Memory B cell (primary cell): ENCODE measurements around the gene PLXNA2.
A peak's percentile ranks its signal among the peaks of the same experiment; 100 is the strongest.

ENCODE experiments used
- ATAC-seq: fragments of 150-1000 bp; cut with Tn5 transposase; 2 replicates; pipeline ENCODE4 v1.10.0; 2021; ENCODE audit warnings: low read depth, mild to moderate bottlenecking, moderate library complexity
- DNase-seq, 2 donors: peaks; one replicate each; pipeline ENCODE4 v3.0.0; 2022; ENCODE audit warnings: low spot score in 2 of 2
- H3K27ac Mint-ChIP-seq: one replicate; pipeline ENCODE4 v1.8.0; 2022; ENCODE audit warnings: mild to moderate bottlenecking, moderate library complexity, mixed read lengths
- H3K27me3 Mint-ChIP-seq: one replicate; pipeline ENCODE4 v1.8.0; 2022; ENCODE audit warnings: mixed read lengths
- H3K36me3 Mint-ChIP-seq: one replicate; pipeline ENCODE4 v1.8.0; 2022; ENCODE audit warnings: mild to moderate bottlenecking, mixed read lengths
- H3K4me1 Mint-ChIP-seq: one replicate; pipeline ENCODE4 v1.8.0; 2022; ENCODE audit warnings: mixed read lengths
- H3K4me3 Mint-ChIP-seq: one replicate; pipeline ENCODE4 v1.8.0; 2022; ENCODE audit warnings: mild to moderate bottlenecking, moderate library complexity, mixed read lengths
- H3K9me3 Mint-ChIP-seq: one replicate; pipeline ENCODE4 v1.8.0; 2022; ENCODE audit warnings: mixed read lengths

The PLXNA2 gene

DNA sequence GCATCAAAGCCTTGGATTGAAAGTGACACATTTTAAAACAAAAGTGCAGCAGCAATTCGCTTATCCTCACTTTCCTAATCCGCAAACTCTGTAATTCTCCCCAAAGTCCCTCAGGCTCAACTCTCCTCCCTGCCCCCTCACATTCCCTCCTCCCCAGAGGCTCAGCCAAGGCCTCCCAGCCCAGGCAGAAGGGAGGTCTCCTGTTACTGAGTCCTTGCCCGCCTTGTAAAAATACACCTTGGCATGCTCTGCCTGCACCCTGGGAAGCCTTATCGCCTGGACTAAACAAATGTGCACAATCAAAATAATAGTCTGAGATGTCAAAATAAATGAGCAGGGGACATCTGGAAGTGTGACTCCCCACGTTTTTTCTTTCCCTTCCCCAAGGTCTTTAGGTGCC is 109.7 kb downstream of the PLXNA2 start:
- Mint-ChIP-seq H3K4me1 (no peaks in the 10 kb centered on the region), H3K27me3 (peaks cover 8% of the 10 kb centered on the region), H3K27ac (no peak overlapping the region), H3K36me3 (no peaks in the 10 kb centered on the region), H3K9me3 (no peaks in the 10 kb centered on the region), H3K4me3 (no peak overlapping the region)
- ATAC-seq = no peak
- DNase-seq = no peak

DNA sequence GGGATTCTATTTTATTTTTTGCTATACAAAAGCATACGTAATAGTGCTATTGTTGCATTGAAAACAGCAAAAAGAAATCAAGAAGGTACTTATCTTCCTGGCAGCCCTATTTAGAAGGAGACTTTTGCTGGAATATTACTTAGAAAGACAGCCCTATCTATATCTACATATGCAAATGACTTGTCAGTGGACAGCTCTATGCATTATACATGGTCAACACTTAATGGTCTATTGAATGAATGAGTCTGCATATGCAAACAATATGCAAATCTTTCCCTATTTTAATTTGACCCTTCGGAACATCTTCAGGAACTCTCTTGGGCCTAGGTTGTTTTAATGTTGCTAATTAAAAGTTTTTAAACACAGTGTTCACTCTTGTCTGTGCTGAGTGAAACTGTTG is 110.8 kb downstream of the PLXNA2 start:
- ATAC-seq (no peak), DNase-seq (no peak)
- peaks cover 9% of the 10 kb centered on the region for H3K27me3 Mint-ChIP-seq
- no peaks in the 10 kb centered on the region for H3K9me3 Mint-ChIP-seq
- H3K27ac Mint-ChIP-seq = no peak overlapping the region
- H3K4me1 Mint-ChIP-seq = no peaks in the 10 kb centered on the region
- H3K36me3 Mint-ChIP-seq = no peaks in the 10 kb centered on the region
- no peak overlapping the region for H3K4me3 Mint-ChIP-seq

DNA sequence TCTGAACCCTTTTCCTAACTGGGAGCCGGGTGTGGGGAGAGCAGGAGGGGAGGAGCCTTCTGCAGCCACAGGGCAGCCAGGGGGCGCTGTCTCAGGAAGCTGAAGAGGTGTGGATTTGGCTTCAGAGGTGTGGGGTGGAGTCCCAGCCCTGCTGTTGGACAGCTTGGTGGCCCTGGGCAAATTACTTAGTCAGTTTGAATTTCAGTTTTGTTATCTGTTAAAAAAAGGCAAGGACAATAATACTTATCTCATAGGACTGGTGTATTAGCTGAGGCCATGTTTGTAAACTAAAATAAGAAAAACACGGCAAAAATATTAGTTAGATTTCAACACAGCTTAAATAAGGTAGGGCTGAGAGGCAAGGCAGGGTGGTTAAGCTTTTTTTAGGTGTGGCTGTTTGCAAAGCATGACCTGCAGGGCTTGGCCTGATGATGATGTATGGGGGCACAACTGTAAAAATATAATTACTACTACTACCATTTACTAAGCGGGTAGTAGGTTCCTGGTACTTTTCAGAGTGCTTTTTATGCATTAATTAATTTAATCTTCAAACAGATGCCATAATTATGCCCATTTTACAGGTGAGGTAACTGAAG is 111.8 kb downstream of the PLXNA2 start:
- Mint-ChIP-seq H3K36me3 (no peaks in the 10 kb centered on the region), H3K27me3 (peaks cover 10% of the 10 kb centered on the region), H3K27ac (no peak overlapping the region), H3K4me3 (no peak overlapping the region), H3K9me3 (no peaks in the 10 kb centered on the region), H3K4me1 (no peaks in the 10 kb centered on the region)
- ATAC-seq (peak; percentile 71), DNase-seq (peak; percentile 14 to 47)

DNA sequence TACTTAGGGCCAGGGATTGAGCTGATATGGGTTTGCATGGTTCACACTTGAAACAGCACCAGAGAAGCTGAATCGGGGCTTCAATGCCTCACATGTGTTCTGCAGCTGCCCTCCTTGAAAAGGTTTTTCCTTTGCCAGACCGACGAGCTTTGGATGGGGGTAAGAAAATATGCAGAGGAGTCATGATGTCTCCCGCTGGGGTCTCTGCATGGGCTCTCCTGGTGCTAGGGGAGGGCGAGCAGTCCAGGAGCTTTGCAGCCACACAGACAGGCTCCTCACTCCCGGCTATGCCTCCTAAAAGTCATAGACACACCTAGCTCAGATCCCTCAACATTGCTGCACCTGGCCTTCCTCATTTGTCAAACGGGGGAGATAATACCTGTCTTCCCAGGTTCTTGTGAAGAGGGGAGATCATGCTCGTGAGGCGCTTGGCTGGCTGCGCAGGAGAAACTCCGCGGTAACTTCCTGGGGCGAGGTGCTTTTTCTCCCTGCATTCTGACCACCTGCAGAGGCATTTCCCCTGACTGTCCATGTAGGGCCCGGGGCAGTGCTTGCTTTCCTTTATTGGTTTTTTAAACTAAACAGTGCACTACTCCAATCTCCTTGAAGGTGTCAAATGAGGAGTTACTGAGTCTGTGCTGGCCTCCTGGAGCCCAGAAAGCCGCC is 112.4 kb downstream of the PLXNA2 start:
- no peak for DNase-seq
- no peak for ATAC-seq
- H3K4me1 Mint-ChIP-seq = no peaks in the 10 kb centered on the region
- peaks cover 12% of the 10 kb centered on the region for H3K27me3 Mint-ChIP-seq
- no peaks in the 10 kb centered on the region for H3K36me3 Mint-ChIP-seq
- no peak overlapping the region for H3K27ac Mint-ChIP-seq
- no peaks in the 10 kb centered on the region for H3K9me3 Mint-ChIP-seq
- H3K4me3 Mint-ChIP-seq = no peak overlapping the region

DNA sequence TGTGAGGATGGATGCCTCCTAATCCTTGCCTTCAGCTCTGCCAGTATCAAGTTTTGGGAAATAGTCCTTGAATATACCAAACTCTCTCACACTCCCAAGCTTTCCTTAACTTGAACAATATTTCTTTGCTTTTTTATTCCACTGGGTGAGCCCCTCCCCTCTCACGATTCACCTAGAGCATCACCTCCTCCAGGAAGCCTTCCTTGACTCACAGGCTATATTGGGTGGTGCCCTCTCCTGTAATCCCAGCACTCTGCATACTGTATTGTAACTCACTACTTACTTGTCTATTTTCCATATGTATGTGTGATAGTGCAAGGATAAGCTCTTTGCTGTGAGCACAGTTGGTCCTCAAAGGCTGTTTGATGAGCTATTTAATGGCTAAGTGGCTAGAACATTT is 114.7 kb downstream of the PLXNA2 start:
- DNase-seq (no peak), ATAC-seq (no peak)
- H3K27me3 Mint-ChIP-seq = peaks cover 12% of the 10 kb centered on the region
- H3K9me3 Mint-ChIP-seq = no peaks in the 10 kb centered on the region
- H3K4me3 Mint-ChIP-seq = no peak overlapping the region
- no peak overlapping the region for H3K27ac Mint-ChIP-seq
- H3K36me3 Mint-ChIP-seq = no peaks in the 10 kb centered on the region
- no peaks in the 10 kb centered on the region for H3K4me1 Mint-ChIP-seq

DNA sequence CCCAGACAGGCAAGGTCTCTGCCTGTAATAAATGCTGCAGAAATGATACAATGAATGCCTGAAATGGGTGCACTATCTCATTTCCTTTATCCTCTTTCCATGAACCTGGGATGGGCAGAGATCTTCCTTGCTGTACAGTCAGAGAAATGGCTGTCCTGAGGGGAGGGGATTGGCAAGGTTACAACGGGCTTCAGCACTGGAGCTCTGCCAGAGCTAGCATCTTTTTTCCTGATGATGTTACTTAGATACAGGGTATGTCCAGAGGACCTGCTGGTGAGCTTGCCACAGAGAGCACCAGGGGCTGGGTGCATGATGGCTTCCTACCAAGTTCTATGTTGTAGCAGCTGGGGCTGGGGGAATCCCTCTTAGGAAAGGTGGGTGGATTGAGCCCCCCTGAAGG is 115.1 kb downstream of the PLXNA2 start:
- Mint-ChIP-seq H3K4me3 (no peak overlapping the region), H3K4me1 (no peaks in the 10 kb centered on the region), H3K9me3 (no peaks in the 10 kb centered on the region), H3K36me3 (no peaks in the 10 kb centered on the region), H3K27me3 (peaks cover 12% of the 10 kb centered on the region), H3K27ac (no peak overlapping the region)
- DNase-seq (no peak), ATAC-seq (no peak)

DNA sequence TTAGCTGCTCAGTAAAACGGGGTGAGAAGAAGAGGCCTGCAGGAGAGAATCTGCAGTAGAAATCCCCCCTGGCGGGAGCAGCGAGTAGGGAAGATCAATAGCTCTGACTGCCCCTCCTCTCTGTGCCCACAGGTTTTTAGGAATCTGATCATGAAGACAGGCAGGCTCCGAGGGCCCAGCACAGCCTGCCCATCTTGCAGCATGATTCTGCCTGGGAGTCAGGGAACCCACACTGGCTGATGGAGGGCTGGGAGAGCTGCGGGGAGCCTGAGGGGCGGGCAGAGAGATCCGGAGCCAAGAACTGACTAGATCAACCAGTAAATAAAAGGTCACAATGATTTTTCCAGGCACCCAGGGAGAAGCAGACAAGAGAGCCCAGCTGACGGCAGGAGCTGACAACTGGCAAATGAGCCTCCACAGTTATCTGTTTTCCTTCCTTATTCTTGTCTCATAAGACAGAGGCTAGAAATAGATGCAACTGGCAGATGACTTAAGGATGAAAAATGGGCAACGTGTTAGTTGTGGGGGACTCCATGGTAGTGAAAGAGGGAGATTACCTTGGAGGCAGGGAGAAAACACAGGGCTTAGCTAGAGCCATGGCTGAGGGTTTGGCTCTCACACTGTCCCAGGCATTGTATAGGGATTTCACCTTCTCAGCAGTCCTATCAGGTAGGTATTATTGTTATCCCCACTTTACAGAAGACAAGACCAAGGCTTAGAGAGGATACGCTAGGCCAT is 116.2 kb downstream of the PLXNA2 start:
- Mint-ChIP-seq H3K27ac (no peak overlapping the region), H3K4me3 (no peak overlapping the region), H3K36me3 (no peaks in the 10 kb centered on the region), H3K27me3 (peaks cover 12% of the 10 kb centered on the region), H3K9me3 (no peaks in the 10 kb centered on the region), H3K4me1 (no peaks in the 10 kb centered on the region)
- DNase-seq (no peak), ATAC-seq (no peak)

DNA sequence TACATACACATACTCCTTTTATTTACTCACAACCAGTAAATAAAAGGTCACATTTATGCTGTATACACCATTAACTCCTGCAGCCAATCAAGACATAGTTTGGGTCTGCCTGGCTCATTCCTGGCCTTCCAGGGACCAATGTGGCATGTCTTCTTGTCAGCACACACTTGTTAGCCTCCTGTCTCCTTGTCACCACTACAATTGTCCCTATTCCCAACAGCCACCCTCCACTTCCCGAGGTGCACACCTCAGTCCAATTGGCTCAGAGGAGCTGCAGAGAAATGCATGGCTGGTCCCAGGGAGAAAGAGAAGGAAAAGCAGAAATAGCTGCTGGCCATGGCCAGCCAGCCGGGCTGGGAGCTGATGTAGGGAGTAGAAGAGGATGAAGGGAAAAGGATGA is 116.9 kb downstream of the PLXNA2 start:
- H3K4me3 Mint-ChIP-seq = no peak overlapping the region
- no peak overlapping the region for H3K27ac Mint-ChIP-seq
- no peaks in the 10 kb centered on the region for H3K36me3 Mint-ChIP-seq

DNA sequence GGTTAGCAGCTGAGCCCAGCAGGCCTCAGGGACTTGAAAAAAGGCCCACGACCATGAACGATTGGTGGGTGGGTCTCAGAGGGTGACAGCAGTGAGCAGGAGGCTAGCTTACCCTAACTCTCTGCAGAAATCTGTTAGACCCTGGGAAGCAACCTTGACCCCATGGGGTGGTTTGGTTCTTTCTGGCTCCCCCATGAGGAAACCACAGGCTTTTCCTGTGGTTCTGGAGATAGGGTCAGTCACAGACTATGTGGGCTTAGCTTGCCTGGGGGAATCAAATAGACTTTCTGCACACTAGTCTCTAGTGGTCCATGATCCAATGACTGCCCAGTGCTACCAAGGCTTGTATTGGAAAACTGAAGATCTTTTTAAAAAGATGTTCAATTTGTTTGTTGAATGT is 118.1 kb downstream of the PLXNA2 start:
- Mint-ChIP-seq H3K4me3 (no peak overlapping the region), H3K4me1 (no peaks in the 10 kb centered on the region), H3K27me3 (peaks cover 10% of the 10 kb centered on the region), H3K27ac (no peak overlapping the region), H3K9me3 (no peaks in the 10 kb centered on the region), H3K36me3 (no peaks in the 10 kb centered on the region)
- ATAC-seq (no peak), DNase-seq (no peak)

More for the DNA sequence above, 116.9 kb downstream of the PLXNA2 start:
- no peak for ATAC-seq
- no peaks in the 10 kb centered on the region for H3K9me3 Mint-ChIP-seq
- no peaks in the 10 kb centered on the region for H3K4me1 Mint-ChIP-seq
- DNase-seq = no peak
- H3K27me3 Mint-ChIP-seq = peaks cover 12% of the 10 kb centered on the region

DNA sequence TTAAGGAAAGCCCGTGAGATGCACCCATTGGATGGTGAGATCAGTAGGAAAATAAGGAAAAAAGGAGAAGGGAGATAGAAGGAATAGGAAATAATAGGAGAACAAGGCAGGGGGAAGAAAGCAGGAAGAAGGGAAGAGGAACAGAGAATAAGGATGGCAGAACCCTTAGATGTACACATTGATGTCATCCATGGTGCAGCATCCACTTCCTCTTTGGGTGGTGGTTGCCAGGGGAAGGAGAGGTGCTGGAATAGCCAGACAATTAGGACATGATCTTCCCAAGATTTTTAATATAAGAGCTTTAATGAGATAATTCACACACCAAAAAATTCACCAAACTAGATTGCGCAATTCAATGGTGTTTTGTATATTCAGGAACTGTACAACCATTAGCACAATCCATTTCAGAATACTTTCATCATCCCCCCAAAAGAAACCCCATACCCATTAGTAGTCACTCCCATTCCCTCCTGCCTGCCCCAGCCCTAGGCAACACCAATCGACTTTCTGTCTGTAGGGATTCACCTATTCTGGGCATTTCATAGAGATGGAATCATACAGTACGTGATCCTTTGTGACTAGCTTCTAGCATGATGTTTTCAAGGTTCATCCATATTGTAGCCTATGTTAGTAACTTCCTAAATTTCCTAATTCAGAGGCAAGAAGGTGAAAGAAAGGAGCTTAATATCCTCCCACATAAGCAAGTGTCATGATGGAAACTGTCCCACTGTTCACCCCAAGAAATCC is 121.4 kb downstream of the PLXNA2 start:
- DNase-seq (no peak), ATAC-seq (no peak)
- no peak overlapping the region for H3K4me3 Mint-ChIP-seq
- H3K27ac Mint-ChIP-seq = no peak overlapping the region
- no peaks in the 10 kb centered on the region for H3K36me3 Mint-ChIP-seq
- no peaks in the 10 kb centered on the region for H3K9me3 Mint-ChIP-seq
- H3K27me3 Mint-ChIP-seq = peaks cover 3% of the 10 kb centered on the region
- H3K4me1 Mint-ChIP-seq = no peaks in the 10 kb centered on the region

DNA sequence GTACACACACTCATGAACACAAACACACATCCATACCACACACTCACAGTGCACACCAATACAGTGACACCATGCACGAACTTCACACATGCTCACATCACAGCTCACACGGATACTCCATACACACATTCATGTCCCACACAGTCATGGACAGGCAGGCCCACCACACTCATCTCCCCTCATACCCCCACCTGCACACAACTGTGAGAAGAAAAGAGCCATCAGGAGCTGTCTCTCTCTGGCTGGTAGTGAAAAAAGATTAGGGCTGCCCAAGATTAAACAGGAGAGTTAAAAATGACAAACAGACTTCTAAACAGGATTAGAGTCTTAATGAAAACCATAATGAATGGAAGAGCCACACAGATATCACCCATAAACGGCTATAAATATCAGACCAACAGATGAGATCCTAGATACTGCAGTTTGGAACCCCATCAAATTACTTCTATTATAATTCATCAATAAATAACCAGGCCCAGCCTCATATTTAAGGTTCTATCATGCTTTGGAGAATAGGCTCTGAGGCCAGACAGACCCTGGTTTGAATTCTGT is 122.3 kb downstream of the PLXNA2 start:
- ATAC-seq (no peak), DNase-seq (no peak)
- Mint-ChIP-seq H3K9me3 (no peaks in the 10 kb centered on the region), H3K27me3 (peaks cover 2% of the 10 kb centered on the region), H3K36me3 (no peaks in the 10 kb centered on the region), H3K4me1 (no peaks in the 10 kb centered on the region), H3K4me3 (no peak overlapping the region), H3K27ac (no peak overlapping the region)

DNA sequence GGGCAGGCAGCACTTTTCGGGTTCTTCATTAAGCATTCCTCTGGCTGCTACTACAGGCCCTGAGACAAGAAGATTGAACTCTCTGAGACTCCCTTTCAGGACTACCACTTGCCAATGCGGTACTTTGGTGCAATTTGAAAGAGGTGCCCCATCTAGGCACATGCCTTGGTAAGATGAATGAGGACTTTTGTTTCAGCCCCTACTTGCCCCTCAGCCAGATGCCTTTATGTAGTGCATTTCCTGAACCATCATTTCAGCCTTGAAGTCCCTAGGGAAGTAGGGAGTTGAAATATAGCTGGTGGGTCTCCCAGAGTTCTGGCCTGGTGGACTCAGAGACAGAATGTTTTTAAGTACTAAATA is 123.8 kb downstream of the PLXNA2 start:
- no peaks in the 10 kb centered on the region for H3K4me1 Mint-ChIP-seq
- no peaks in the 10 kb centered on the region for H3K36me3 Mint-ChIP-seq
- peaks cover 5% of the 10 kb centered on the region for H3K27me3 Mint-ChIP-seq
- H3K9me3 Mint-ChIP-seq = no peaks in the 10 kb centered on the region
- no peak overlapping the region for H3K4me3 Mint-ChIP-seq
- DNase-seq (no peak), ATAC-seq (no peak)
- no peak overlapping the region for H3K27ac Mint-ChIP-seq

DNA sequence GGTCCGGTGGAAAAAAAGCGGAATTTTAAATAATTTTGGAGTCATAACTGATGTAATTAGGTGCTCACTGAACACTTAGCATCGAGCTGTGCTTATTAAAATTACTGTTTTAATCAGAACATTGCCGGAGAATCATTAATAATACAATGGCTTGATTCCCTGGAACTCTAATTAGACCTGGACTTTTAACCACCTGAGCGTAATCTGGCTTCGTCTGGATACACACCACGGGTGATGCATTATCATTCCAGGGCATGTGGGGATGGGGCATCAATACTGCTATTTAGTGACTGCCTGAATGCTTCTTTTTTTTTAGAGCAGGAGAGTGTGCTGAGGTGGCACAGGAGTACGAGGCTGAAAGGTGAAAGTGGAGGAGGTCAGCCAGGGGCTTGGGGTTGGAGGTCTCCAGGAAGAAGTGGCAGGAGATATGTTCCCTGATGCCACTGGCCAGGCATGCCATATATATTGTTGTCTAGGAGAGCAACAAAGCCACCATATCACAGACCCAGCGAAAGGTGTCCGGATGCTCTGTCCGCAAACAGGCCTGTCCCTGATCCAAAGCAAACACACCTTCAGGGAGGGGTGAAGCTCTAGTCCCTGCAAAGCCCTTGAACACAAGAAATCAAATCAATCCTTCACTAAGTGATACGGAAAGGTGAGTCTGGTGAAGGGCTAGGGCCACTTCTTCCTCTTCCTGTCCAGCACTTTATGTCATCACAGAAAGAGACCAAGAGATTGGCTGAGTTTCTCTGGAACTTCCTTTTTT is 125.2 kb downstream of the PLXNA2 start:
- peaks cover 7% of the 10 kb centered on the region for H3K27me3 Mint-ChIP-seq
- ATAC-seq (no peak), DNase-seq (no peak)
- H3K9me3 Mint-ChIP-seq = no peaks in the 10 kb centered on the region
- H3K36me3 Mint-ChIP-seq = no peaks in the 10 kb centered on the region
- H3K4me1 Mint-ChIP-seq = no peaks in the 10 kb centered on the region
- no peak overlapping the region for H3K27ac Mint-ChIP-seq
- H3K4me3 Mint-ChIP-seq = no peak overlapping the region
